Esophagus squamous epithelium (tissue), 5 donors: ENCODE measurements around the gene MFSD2B. TPM values are rescaled to one million over a fixed set of nuclear protein-coding genes. Genes with fewer than 3 reads are reported as not detected.
"Not testable (repeated sequence)": the region's sequence is repeated elsewhere in the genome, so short reads cannot be mapped to it uniquely, and the experiment has no call there.

ENCODE experiments used
- DNase-seq: peaks from one replicate; lab custom pipeline; 2025; lab: John Stamatoyannopoulos, UW
- H3K27ac ChIP-seq, 4 donors: fragments of 200-600 bp; sonication (generic); one replicate each; pipeline ENCODE4 v1.5.1; 2016 to 2019; ENCODE audit warnings: mild to moderate bottlenecking in 1 of 4
- H3K27me3 ChIP-seq, 4 donors: fragments of 200-600 bp; sonication (generic); 1 replicate in 3 of 4; 2 replicates in 1 of 4; pipeline versions ENCODE4 v1.5.1 to v1.6.0; 2017 to 2021; ENCODE audit warnings: antibody characterized with exemption in 1 of 4
- H3K36me3 ChIP-seq, 3 donors: fragments of 200-600 bp; sonication (generic); one replicate each; pipeline ENCODE4 v1.5.1; 2016 to 2019
- H3K4me1 ChIP-seq, 3 donors: fragments of 200-600 bp; sonication (generic); one replicate each; pipeline ENCODE4 v1.5.1; 2017 to 2019
- H3K4me3 ChIP-seq, 4 donors: fragments of 200-600 bp; sonication (generic); 1 replicate in 3 of 4; 2 replicates in 1 of 4; pipeline ENCODE4 v1.5.1; 2016 to 2019; ENCODE audit warnings: mild to moderate bottlenecking in 2 of 4, moderate library complexity in 1 of 4
- H3K9me3 ChIP-seq, 3 donors: fragments of 200-600 bp; sonication (generic); one replicate each; pipeline ENCODE4 v1.5.1; 2016 to 2019
- CTCF ChIP-seq, 6 experiments: fragments of 450-650 bp in 4 of 6; fragments of 200-600 bp in 2 of 6; sonication (generic) in 2 of 6; IDR thresholded peaks; one replicate each; pipeline ENCODE4 v1.5.1; 2016 to 2019; ENCODE audit warnings: antibody characterized with exemption in 6 of 6, mild to moderate bottlenecking in 4 of 6, moderate library complexity in 4 of 6
- POLR2A ChIP-seq, 4 donors: fragments of 450-650 bp; IDR thresholded peaks; one replicate each; pipeline ENCODE4 v1.6.1; 2017; ENCODE audit warnings: antibody characterized with exemption in 4 of 4, mild to moderate bottlenecking in 4 of 4, moderate library complexity in 3 of 4
- WGBS, 2 donors: methylation state at CpG; one replicate each; pipeline ENCODE4 v1.1.5; 2018; 5-methylcytosine and 5-hydroxymethylcytosine counted together
- intact Hi-C: fragments of 100-400 bp; cut with DNase I; formaldehyde crosslinking; loops from one replicate; pipeline ENCODE4 v1.15.0; 2022
- total RNA-seq, 4 donors: library from RNA; depleted of rRNA; stranded (reverse); fragments of >200 nt; gene quantifications; one replicate each; pipeline ENCODE4 v1.1.0, GENCODE V29; 2016
- donor health status: DM: yes; HTN: yes; CAD: no.

MFSD2B gene
- total RNA-seq, 4 donors from 2014 or later, result 0.19 TPM; not detected in 3

- WGBS, 2 donors, result 55 to 76% methylated on average over 2 to 9 of the region's 37 CpGs
- intact Hi-C loops, result no loop called here
- Histone ChIP-seq H3K9me3 (no peaks in the 10 kb centered on the region), H3K4me1 (peaks cover 12 to 20% (median 13%) of the 10 kb centered on the region in 3 donors), H3K36me3 (no peaks in the 10 kb centered on the region), H3K4me3 (peak overlapping the region in 3 of 4 donors; percentile 37 to 67 (median 49)), H3K27me3 (peaks cover 0 to 31% (median 10%) of the 10 kb centered on the region in 4 donors), H3K27ac (no peak overlapping the region)
- no peak for DNase-seq
- no peak for TF ChIP-seq POLR2A (IDR thresholded peaks at IDR 0.05)
Observed at GRCh38 chr2:24010477-24011249, 778 bp downstream of the MFSD2B start.

GRCh38 chr2:24011250-24012104 lies 1.6 kb downstream of the MFSD2B start:
- TF ChIP-seq CTCF (IDR thresholded peaks at IDR 0.05), result no peak
- no peak for TF ChIP-seq POLR2A (IDR thresholded peaks at IDR 0.05)
- 70 to 77% methylated on average over 7 of the region's 7 CpGs for WGBS, 2 donors
- Histone ChIP-seq H3K36me3 (no peaks in the 10 kb centered on the region), H3K27me3 (peaks cover 0 to 31% (median 10%) of the 10 kb centered on the region in 4 donors), H3K9me3 (no peaks in the 10 kb centered on the region), H3K4me1 (peaks cover 12 to 20% (median 13%) of the 10 kb centered on the region in 3 donors), H3K4me3 (no peak overlapping the region), H3K27ac (no peak overlapping the region)
- intact Hi-C loops, result no loop called here
- no peak for DNase-seq

GRCh38 chr2:24012521-24013188 lies 2.8 kb downstream of the MFSD2B start:
- H3K4me1 ChIP-seq, result peaks cover 12 to 20% (median 13%) of the 10 kb centered on the region in 3 donors
- intact Hi-C loops, result no loop called here
- H3K9me3 ChIP-seq, result no peaks in the 10 kb centered on the region
- H3K36me3 ChIP-seq, result no peaks in the 10 kb centered on the region
- DNase-seq, result no peak
- no peak for TF ChIP-seq POLR2A (IDR thresholded peaks at IDR 0.05)
- no peak for TF ChIP-seq CTCF (IDR thresholded peaks at IDR 0.05)
- 61 to 73% methylated on average over 6 to 8 of the region's 9 CpGs for WGBS, 2 donors
- no peak overlapping the region for H3K27ac ChIP-seq
- H3K4me3 ChIP-seq, result no peak overlapping the region
- H3K27me3 ChIP-seq, result peaks cover 0 to 31% (median 10%) of the 10 kb centered on the region in 4 donors

- H3K36me3 ChIP-seq, H3K27ac ChIP-seq, H3K4me3 ChIP-seq, DNase-seq, H3K9me3 ChIP-seq, intact Hi-C loops: not testable (repeated sequence)
- Histone ChIP-seq H3K4me1 (peaks cover 7 to 11% (median 7%) of the 10 kb centered on the region in 3 donors), H3K27me3 (peaks cover 0 to 17% (median 7%) of the 10 kb centered on the region in 4 donors)
- WGBS, 2 donors, result 76 to 88% methylated on average over 6 of the region's 6 CpGs
Observed at GRCh38 chr2:24014902-24015301, 5.0 kb downstream of the MFSD2B start.

GRCh38 chr2:24015562-24016375 lies 5.9 kb downstream of the MFSD2B start:
- H3K4me3 ChIP-seq, result no peak overlapping the region
- TF ChIP-seq POLR2A (IDR thresholded peaks at IDR 0.05), result no peak
- TF ChIP-seq CTCF (IDR thresholded peaks at IDR 0.05), result no peak
- no peak for DNase-seq
- no peak overlapping the region for H3K27ac ChIP-seq
- no peaks in the 10 kb centered on the region for H3K9me3 ChIP-seq
- intact Hi-C loops, result no loop called here
- WGBS, 2 donors, result 73 to 75% methylated on average over 2 to 5 of the region's 11 CpGs
- peaks cover 0 to 2% (median 0%) of the 10 kb centered on the region in 3 donors for H3K4me1 ChIP-seq
- H3K36me3 ChIP-seq, result no peaks in the 10 kb centered on the region
- peaks cover 0 to 9% (median 1%) of the 10 kb centered on the region in 4 donors for H3K27me3 ChIP-seq
